Stimulated activated CD8-positive, alpha-beta memory T cell treated with anti-CD3 and anti-CD28 coated beads, Interleukin-12 subunit alpha, Interleukin-12 subunit beta, amount 100 ng/mL, for 24 hours (primary cell): Measurements from ENCODE around the gene ADAMTSL3.

ENCODE experiments used
- DNase-seq: peaks from one replicate; pipeline ENCODE4 v3.0.0-alpha.2; 2020; ENCODE audit errors: extremely low read depth

Gene ADAMTSL3

GRCh38 chr15:83871808-83872559 lies 218.1 kb downstream of the ADAMTSL3 start:
- DNase-seq: no peak

DNA sequence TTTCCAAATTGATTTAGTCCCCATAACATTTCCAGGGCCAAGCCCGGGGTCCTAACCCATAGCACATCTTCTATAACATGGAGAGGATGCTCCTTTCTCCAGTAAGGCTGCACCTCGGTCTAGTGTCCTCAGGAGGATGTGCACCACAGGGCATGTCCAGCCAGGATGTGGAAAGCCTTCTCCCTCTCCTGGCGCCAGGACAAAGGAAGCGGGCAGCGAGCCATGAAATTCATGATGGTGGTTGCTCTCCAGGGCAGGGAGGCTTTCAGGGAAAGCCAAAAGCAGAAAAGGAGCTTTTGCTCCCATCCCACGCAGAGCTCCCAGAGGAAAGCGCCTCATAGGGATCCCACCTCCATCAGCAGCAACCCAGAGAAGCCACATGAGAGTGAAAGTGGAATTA lies 220.0 kb downstream of the ADAMTSL3 start:
- DNase-seq: no peak

GRCh38 chr15:83880529-83880928 lies 226.6 kb downstream of the ADAMTSL3 start:
- DNase-seq: no peak

DNA sequence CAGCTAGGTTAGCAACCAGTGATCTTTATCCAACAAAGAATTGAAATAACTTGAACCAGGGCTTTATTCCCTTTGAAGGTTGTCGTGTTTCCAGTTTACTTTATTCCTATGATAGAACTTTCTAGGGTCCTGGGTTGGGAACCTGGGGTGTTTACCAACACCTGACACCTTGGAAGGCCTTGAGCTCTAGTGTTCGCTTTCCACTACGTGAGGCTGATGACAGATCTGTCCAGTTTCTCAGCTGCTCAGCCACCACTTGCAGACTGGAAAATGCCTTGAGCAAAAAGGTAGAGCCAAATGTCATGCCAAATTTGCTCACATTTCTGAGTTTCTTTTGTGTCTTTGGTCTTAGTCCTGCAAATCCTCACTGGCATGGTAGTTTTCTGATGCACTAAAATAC lies 227.2 kb downstream of the ADAMTSL3 start:
- no peak for DNase-seq

- DNase-seq: no peak
These were observed 232.4 kb downstream of the ADAMTSL3 start for GRCh38 chr15:83886321-83886720.

GRCh38 chr15:83887404-83887803 lies 233.5 kb downstream of the ADAMTSL3 start:
- DNase-seq: no peak

DNA sequence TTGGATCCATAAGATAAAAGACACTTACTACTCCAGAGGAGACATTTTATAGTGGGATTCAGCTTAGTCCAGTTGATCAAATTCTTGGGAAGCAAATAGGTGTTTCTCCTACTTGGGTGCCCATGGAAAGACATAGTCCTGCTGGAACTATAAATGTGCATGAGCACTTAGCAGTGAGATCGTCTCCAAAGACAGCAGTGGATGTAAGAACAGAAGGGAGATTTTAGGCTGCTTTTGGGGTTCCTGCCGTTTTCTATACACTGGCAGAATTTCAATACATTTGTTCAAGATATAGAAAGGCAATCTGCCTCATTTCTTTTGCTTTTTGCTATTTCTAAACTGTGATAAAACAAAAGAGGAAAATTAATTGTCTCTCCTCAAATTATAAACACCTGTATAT lies 234.0 kb downstream of the ADAMTSL3 start:
- no peak for DNase-seq

GRCh38 chr15:83889995-83890394 lies 236.1 kb downstream of the ADAMTSL3 start:
- no peak for DNase-seq

DNA sequence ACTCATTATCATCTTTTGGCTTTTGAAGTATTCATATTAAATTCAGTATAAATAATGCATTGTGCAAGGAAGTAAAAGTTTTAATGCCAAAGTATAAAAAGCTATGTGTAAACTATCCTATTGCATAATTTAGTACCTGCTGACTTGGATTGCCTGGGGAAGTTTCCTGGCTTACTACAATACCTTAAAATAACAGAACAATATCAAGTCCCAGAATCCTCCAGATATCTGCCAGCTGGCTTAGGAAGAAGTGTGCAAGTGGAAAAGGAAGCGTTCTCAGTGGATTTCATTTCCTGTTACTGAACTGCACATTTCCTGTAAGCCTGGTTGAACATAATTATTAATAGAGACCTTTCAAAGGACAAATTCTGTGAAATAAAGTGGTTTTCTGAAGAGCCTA lies 236.7 kb downstream of the ADAMTSL3 start:
- DNase-seq: no peak

DNA sequence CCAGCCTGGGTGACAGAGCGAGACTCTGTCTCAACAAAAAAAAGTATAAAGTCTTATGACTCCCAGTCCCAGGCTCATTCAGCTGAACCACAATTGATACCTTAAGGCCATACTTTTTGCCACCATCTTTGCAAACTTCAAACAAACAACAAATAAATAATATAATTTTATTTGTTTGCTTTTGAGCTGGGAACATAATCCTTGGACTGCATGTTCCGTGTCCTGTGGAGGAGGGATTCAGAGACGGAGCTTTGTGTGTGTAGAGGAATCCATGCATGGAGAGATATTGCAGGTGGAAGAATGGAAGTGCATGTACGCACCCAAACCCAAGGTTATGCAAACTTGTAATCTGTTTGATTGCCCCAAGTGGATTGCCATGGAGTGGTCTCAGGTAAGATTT lies 238.6 kb downstream of the ADAMTSL3 start:
- DNase-seq: no peak

GRCh38 chr15:83893308-83893707 lies 239.4 kb downstream of the ADAMTSL3 start:
- DNase-seq: no peak

GRCh38 chr15:83897037-83897436 lies 243.1 kb downstream of the ADAMTSL3 start:
- DNase-seq: no peak

- no peak for DNase-seq
These were observed 244.4 kb downstream of the ADAMTSL3 start for GRCh38 chr15:83898361-83898760.

GRCh38 chr15:83899670-83900069 lies 245.7 kb downstream of the ADAMTSL3 start:
- no peak for DNase-seq

- no peak for DNase-seq
These were observed 250.5 kb downstream of the ADAMTSL3 start for GRCh38 chr15:83904107-83905040.

GRCh38 chr15:83905556-83906273 lies 251.8 kb downstream of the ADAMTSL3 start:
- DNase-seq: no peak

DNA sequence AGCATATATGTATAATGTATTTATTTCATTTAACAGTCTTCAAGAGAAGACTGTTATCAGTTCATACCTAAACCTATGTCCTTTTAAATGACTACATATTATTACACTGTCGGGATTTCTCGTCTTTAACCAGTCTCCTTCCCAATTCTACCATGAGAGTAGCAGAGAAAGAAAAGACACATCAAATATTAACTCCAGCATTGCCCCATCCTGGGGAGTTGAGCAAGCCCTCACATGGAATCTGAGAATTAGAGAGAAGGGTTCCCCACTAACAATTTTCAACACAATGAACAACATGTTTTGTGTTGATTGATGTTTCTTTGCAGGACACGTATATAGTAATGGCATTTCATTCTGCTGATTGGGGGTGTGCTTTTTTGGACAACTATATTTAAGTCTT lies 257.4 kb downstream of the ADAMTSL3 start:
- no peak for DNase-seq

GRCh38 chr15:83912343-83912742 lies 258.4 kb downstream of the ADAMTSL3 start:
- DNase-seq: no peak

GRCh38 chr15:83913034-83913632 lies 259.2 kb downstream of the ADAMTSL3 start:
- DNase-seq: no peak

DNA sequence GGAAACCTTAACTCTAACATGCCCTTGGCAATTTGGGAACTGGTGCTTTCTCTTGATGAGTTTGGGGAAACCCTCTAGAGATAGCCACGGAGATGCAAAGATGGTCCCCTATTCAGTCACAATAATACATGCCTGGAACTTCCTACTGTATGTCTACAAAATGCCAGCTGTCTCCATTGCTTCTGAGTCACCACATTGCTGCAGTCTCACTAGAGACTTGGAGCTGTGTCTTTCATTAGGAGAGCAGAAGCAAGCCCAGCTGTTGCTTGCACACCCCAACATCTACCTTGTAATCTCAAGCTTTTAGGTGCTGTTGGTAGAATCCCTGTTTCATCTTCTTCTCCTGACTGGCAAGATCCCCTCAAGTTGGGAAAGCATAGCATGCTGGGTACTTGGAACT lies 261.0 kb downstream of the ADAMTSL3 start:
- DNase-seq: no peak

DNA sequence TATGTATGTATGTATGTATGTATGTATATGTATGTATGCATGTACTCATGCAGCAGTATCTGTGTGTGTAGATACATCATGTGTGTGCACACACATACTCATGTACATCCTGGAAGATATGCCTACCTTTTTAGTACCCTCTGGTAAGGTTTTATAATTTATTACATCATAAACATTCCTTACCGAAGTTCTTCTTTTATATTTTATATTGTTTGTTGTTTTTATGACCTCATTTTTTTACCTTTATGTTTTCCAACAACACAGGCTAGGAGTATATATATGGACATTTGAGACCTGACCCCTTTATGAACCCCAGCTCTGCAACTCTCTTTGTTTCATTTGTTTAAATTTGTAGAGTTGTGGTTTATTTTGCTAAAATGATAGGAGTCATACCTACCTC lies 263.5 kb downstream of the ADAMTSL3 start:
- DNase-seq: no peak

- DNase-seq: no peak
These were observed 264.1 kb downstream of the ADAMTSL3 start for GRCh38 chr15:83918011-83918410.
